Testis (tissue), 3 donors: ENCODE data around the gene AP2M1. TPM values are rescaled to one million over a fixed set of nuclear protein-coding genes. Genes with fewer than 3 reads are reported as not detected.

ENCODE experiments used
- DNase-seq: peaks from one replicate; pipeline ENCODE4 v3.0.0-alpha.2; 2019
- H3K27ac ChIP-seq, 2 donors: fragments of 200-600 bp; sonication (generic); one replicate each; pipeline ENCODE4 v1.5.1; 2019
- H3K27me3 ChIP-seq: fragments of 200-600 bp; sonication (generic); one replicate; pipeline ENCODE4 v1.5.1; 2019
- H3K36me3 ChIP-seq: fragments of 200-600 bp; sonication (generic); one replicate; pipeline ENCODE4 v1.5.1; 2017; ENCODE audit warnings: low read depth; ENCODE audit errors: missing control alignments
- H3K4me1 ChIP-seq: fragments of 200-600 bp; sonication (generic); one replicate; pipeline ENCODE4 v1.5.1; 2019
- H3K4me3 ChIP-seq, 2 donors: fragments of 200-600 bp; sonication (generic); one replicate each; pipeline ENCODE4 v1.5.1; 2017 to 2019
- H3K9me3 ChIP-seq: fragments of 200-600 bp; sonication (generic); one replicate; pipeline ENCODE4 v1.5.1; 2017
- POLR2A ChIP-seq: fragments of 450-650 bp; IDR thresholded peaks from one replicate; pipeline ENCODE4 v1.6.1; 2017; ENCODE audit warnings: antibody characterized with exemption, mild to moderate bottlenecking, moderate library complexity
- WGBS, 2 donors: methylation state at CpG; one replicate each; pipeline ENCODE4 v1.1.5; 2018; 5-methylcytosine and 5-hydroxymethylcytosine counted together
- intact Hi-C: fragments of 100-400 bp; cut with DNase I; formaldehyde crosslinking; loops from one replicate; pipeline ENCODE4 v1.15.1; 2023; ENCODE audit warnings: low total_unique reads
- polyA plus RNA-seq: library from polyadenylated mRNA; stranded (reverse); fragments of 350-450 nt; fragmentation: Illumina TruSeq; extraction: RNeasy Lipid Tissue Mini Kit (QIAGEN cat#74804); gene quantifications from one replicate; pipeline ENCODE4 v1.2.3, GENCODE V29; 2014; ENCODE audit warnings: low read depth, low replicate concordance; ENCODE audit not compliant: insufficient read depth
- total RNA-seq, 2 donors: library from RNA; depleted of rRNA; stranded (reverse); fragments of >200 nt; gene quantifications; one replicate each; pipeline ENCODE4 v1.2.3, GENCODE V29; 2016
- TF ChIP-seq, protein P1 (sequence below), 3 experiments: fragments of 450-650 bp in 2 of 3; fragments of 200-600 bp in 1 of 3; sonication (generic) in 1 of 3; IDR thresholded peaks; one replicate each; pipeline ENCODE4 v1.5.1; 2016 to 2019; ENCODE audit warnings: antibody characterized with exemption in 3 of 3, mild to moderate bottlenecking in 2 of 3, moderate library complexity in 1 of 3

Gene AP2M1
- total and polyA plus RNA-seq, 3 donors from 2014 or later, result 238 to 346 (median 334) TPM

DNA sequence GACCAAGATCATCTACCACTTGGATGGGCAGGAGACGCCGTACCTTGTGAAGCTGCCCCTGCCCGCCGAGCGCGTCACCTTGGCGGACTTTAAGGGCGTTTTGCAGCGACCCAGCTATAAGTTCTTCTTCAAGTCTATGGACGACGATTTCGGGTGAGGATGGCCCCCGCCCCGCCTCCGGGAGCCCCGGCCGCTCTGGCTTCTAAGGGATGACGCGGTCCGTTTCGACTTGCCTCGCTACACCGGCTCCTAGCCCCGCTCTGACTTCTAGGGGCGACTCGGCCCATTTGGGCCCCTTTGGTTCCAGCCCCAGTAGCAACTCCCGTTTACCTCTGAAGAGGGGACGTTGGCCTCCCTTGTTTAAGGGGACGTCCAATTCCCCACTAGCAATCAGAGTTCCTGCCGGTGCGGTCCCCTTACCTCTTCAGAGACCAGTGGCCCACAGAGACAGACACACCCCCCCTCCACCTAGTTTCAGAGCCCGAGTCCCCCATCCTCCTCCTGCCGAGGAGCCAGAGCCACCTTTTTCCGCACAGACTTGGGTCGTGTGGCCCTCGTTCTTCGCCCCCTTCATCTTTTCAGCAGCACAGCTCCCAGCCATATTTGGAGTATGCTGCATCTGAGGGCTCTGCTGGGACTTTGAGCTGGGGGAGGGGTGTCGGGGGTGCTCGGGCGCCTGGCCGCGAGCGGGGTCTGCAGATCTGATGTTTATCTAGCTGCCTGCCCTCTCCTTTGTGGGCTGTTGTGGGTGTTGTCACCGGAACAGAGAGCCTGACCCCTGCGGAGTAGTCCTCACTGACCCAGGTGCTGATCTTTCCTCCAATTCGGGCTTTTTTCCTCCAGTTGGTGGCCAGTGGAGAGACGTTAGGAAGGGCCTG, 18.8 kb upstream of the AP2M1 start:
- peak; percentile 43 for DNase-seq
- no peaks in the 10 kb centered on the region for H3K9me3 ChIP-seq
- H3K36me3 ChIP-seq, result no peaks in the 10 kb centered on the region
- 0% methylated on average over 30 to 47 of the region's 47 CpGs for WGBS, 2 donors
- TF ChIP-seq, protein P1, sequence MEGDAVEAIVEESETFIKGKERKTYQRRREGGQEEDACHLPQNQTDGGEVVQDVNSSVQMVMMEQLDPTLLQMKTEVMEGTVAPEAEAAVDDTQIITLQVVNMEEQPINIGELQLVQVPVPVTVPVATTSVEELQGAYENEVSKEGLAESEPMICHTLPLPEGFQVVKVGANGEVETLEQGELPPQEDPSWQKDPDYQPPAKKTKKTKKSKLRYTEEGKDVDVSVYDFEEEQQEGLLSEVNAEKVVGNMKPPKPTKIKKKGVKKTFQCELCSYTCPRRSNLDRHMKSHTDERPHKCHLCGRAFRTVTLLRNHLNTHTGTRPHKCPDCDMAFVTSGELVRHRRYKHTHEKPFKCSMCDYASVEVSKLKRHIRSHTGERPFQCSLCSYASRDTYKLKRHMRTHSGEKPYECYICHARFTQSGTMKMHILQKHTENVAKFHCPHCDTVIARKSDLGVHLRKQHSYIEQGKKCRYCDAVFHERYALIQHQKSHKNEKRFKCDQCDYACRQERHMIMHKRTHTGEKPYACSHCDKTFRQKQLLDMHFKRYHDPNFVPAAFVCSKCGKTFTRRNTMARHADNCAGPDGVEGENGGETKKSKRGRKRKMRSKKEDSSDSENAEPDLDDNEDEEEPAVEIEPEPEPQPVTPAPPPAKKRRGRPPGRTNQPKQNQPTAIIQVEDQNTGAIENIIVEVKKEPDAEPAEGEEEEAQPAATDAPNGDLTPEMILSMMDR (IDR thresholded peaks at IDR 0.05), result no peak
- no peak for TF ChIP-seq POLR2A
- intact Hi-C loops, result no loop called here
- H3K27ac ChIP-seq, result peak overlapping the region; percentile 88 to 92
- H3K4me1 ChIP-seq, result peaks cover 28% of the 10 kb centered on the region
- peak overlapping the region; percentile 82 to 92 for H3K4me3 ChIP-seq
- H3K27me3 ChIP-seq, result no peaks in the 10 kb centered on the region

DNA sequence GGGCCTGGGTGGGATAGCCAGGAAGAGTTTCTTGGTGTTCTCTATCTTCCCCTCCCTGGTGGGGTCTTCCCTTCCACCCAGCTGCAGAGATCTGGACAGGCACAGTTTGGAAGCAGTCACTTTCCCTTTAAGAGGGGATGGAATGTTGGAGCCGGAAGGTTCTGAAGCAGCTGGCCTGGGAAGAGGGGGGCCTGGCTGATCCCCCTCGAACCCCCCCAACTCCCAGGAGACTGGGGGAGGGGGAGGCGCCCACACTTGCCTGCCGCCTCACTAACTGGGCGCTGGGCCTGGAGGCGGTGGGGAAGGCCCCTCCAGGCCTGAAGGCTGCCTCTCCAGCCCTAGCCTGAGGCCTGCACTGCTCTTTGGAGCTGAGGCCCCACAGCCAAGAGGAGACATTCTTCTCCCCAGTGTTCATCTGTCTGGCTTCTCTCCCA, 18.1 kb upstream of the AP2M1 start:
- 0% methylated on average over 6 of the region's 6 CpGs; no CpG with 5 or more reads in 1 of the 2 donors for WGBS, 2 donors
- no peaks in the 10 kb centered on the region for H3K27me3 ChIP-seq

DNA sequence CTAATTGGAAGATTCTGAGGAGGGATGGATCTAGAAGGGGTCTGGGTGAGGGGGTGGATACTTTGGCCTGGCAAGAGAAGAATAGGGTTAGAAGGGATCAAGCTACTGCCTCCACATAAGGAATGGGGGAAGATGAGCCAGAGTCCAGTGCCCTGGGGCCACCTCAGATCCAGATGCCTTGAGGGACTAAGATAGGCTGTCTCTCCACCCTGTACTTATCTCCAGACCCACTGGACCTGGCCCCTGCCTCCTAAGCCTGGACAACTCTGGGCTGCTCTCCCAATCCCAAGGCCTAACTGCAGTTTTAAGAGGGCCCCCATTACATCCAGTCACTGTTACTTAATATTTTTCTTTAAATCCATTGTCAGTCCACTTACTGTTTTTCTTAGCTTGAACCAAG, 17.4 kb upstream of the AP2M1 start:
- no peaks in the 10 kb centered on the region for H3K27me3 ChIP-seq
- no peaks in the 10 kb centered on the region for H3K9me3 ChIP-seq
- H3K4me1 ChIP-seq, result peaks cover 38% of the 10 kb centered on the region
- H3K36me3 ChIP-seq, result no peaks in the 10 kb centered on the region
- DNase-seq, result no peak
- intact Hi-C loops, result no loop called here
- no peak for TF ChIP-seq POLR2A
- TF ChIP-seq, protein P1 (IDR thresholded peaks at IDR 0.05), result no peak
- H3K27ac ChIP-seq, result peak overlapping the region; percentile 88 to 92
- peak overlapping the region; percentile 82 to 92 for H3K4me3 ChIP-seq

More for the DNA sequence above, 18.1 kb upstream of the AP2M1 start:
- H3K9me3 ChIP-seq, result no peaks in the 10 kb centered on the region
- H3K4me3 ChIP-seq, result peak overlapping the region; percentile 82 to 92
- no peak for TF ChIP-seq POLR2A
- TF ChIP-seq, protein P1 (IDR thresholded peaks at IDR 0.05), result no peak
- H3K4me1 ChIP-seq, result peaks cover 34% of the 10 kb centered on the region
- DNase-seq, result peak; percentile 77
- intact Hi-C loops, result no loop called here
- H3K27ac ChIP-seq, result peak overlapping the region; percentile 88 to 92
- no peaks in the 10 kb centered on the region for H3K36me3 ChIP-seq

DNA sequence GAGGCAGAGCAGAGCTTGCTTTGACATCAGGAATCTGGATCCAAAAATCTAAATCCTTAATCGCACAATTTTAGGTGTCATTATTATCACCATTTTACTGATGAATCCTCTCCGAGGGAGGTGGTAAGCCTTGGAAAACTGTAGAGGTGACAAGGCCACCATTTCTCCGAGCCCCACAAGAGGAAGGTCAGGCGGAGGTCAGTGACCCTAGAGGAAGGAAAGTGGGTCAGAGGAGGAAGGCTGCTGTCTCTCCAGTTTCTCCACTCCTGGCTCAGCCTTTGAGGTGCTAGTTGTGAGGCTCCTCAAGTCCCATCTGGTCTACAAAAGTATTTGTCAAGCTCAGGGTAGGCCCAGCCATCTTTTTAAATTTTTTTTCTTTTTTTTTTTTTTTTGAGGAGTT, 16.3 kb upstream of the AP2M1 start:
- intact Hi-C loops, result no loop called here
- Histone ChIP-seq H3K36me3 (no peaks in the 10 kb centered on the region), H3K4me1 (peaks cover 38% of the 10 kb centered on the region), H3K27ac (peak overlapping the region in 1 of 2 donors; percentile 92), H3K27me3 (no peaks in the 10 kb centered on the region), H3K9me3 (no peaks in the 10 kb centered on the region), H3K4me3 (no peak overlapping the region)
- TF ChIP-seq, protein P1 (IDR thresholded peaks at IDR 0.05), result no peak
- no peak for TF ChIP-seq POLR2A
- DNase-seq, result no peak
- WGBS, 2 donors, result 53 to 68% methylated on average over 4 of the region's 4 CpGs
